Suppressor macrophage treated with lipopolysaccharide for 4 hours (primary cell): ENCODE results near the gene ZNF808.
A peak's percentile ranks its signal among the peaks of the same experiment; 100 is the strongest.
"Not testable (repeated sequence)": the region's sequence is repeated elsewhere in the genome, so short reads cannot be mapped to it uniquely, and the experiment has no call there.

ENCODE experiments used
- DNase-seq: peaks from one replicate; pipeline ENCODE4 v3.0.0-alpha.2; 2020

Gene ZNF808

DNA sequence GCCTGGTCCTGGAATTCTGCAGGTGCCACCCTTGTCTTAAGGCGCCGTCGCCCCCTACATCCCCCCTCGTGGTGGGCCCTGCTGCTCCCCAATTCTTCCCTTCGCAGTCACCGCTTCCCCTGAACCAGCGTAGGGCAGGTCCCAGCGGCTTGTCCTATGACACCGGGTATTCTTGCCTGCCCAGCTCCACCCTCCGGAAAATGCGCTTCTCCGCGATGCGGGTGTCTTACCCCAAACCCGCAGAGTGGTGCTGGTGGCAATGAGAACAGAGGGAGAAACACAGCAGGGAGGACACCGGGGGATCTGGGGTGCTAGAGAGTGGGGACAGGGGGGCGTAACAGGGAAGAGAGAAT is 9.0 kb downstream of the ZNF808 start:
- DNase-seq, result no peak

GRCh38 chr19:52538815-52539214 is 11.3 kb downstream of the ZNF808 start:
- peak; percentile 35 for DNase-seq

DNA sequence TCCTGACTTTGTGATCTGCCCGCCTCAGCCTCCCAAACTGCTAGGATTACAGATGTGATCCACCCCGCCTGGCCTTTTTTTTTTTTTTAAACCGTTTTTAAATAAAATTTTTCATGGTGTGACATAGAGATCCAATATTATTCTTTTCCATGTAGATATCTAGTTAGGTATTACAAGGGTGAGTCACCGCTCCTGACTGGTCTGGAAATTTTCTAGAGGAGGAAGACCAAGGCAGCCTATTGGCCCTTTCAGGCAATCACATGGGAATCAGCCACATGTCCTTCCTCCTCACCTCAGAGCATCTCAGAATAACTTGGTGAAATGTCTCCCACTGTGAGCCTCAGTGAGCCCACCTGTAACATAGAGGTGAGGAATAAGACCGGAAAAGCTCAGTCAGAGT is 13.7 kb downstream of the ZNF808 start:
- DNase-seq, result not testable (repeated sequence)

DNA sequence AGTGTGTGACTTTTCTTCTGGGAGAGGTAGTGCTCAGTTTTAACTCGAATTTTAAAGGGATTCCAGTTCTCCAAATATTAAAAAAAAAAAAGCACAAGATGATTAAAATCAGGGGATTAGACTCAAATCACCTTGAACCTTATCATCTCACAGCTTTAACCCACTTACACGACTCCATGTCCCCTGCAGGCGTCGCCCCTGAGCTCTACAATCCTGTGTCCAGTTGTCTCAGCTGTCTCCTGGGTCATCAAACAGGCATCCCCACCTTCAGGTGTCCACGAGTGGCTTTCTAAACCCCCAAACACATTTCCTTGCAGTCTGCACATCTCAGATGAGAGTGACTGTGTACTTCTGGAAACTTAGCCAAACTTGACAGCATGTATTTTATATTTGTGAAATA is 14.1 kb downstream of the ZNF808 start:
- no peak for DNase-seq

- not testable (repeated sequence) for DNase-seq
Observed at GRCh38 chr19:52542541-52542940, 15.1 kb downstream of the ZNF808 start.

DNA sequence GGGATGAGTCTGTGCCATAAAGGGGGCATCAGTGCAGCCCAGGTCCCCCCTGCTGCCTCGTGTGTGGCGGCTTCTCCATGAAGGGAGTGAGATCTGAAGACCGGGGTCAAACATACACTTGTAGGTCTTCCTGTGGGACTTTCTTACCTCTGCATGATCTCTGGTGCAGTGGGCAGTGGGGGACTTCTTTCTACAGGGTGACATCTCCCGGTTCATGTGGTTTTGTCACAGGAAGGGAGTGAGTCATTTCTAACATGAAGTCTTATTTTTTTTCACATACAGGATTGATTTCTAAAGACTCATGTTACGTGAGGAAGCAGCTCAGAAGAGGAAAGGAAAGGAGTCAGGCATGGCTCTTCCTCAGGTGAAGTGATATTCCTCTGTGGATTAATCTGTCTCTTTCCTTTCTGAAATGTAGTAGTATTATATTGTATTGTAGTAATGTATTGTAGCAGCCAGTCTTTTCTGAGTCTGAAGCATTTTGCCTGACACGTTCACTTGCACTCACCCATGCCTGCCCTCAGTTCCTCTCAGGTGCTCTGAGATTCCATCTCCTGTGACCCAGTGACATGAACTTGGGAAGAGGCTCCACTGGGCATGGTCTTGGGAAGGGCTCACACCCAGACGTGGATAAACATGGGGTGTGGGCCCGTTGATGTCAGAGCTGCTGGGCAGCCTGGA is 15.7 kb downstream of the ZNF808 start:
- DNase-seq, result no peak

GRCh38 chr19:52554216-52554971 is 26.9 kb downstream of the ZNF808 start:
- DNase-seq, result no peak

DNA sequence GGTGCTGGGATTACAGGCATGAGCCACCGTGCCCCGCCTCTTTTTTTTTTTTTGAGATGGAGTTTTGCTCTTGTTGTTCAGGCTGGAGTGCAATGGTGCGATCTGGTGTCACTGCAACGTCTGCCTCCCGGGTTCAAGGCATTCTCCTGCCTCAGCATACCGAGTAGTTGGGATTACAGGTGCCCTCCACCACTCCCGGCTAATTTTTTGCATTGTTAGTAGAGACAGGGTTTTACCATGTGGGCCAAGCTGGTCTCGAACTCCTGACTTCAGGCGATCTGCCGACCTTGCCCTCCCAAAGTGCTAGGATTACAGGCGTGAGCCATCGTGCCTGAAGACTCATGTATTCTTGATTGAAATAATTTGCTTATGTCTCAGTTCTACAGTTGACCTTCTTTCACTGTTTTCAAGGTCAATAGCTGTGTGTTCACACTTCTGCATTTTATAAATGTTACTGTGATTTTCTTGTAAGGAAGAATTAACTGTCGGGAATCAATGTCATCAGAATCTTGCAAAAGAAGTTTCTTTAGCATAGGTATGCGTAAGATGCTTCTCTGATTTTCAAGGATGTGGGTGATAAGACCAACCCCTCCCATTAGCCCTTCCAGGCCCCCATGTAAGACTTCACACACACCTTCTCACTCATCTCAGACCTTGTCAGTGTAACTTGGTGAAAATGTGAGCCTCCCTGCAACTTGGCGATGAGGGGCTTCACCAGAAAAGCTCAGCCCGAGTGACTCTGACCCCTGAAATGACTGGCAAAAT is 29.9 kb downstream of the ZNF808 start:
- no peak for DNase-seq

DNA sequence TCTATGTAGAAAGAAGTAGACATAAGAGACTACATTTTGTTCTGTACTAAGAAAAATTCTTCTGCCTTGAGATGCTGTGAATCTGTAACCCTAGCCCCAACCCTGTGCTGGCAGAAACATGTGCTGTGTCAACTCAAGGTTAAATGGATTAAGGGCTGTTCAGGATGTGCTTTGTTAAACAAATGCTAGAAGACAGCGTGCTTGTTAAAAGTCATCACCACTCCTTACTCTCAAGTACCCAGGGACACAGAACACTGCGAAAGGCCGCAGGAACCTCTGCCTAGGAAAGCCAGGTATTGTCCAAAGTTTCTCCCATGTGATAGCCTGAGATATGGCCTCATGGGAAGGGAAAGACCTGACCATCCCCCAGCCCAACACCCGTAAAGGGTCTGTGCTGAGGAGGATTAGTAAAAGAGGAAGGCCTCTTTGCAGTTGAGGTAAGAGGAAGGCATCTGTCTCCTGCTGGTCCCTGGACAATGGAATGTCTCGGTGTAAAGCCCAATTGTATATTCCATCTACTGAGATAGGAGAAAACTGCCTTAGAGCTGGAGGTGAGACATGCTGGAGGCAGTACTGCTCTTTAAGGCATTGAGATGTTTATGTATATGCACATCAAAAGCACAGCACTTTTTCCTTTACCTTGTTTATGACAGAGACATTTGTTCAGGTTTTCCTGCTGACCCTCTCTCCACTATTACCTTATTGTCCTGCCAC is 31.4 kb downstream of the ZNF808 start:
- DNase-seq, result not testable (repeated sequence)

DNA sequence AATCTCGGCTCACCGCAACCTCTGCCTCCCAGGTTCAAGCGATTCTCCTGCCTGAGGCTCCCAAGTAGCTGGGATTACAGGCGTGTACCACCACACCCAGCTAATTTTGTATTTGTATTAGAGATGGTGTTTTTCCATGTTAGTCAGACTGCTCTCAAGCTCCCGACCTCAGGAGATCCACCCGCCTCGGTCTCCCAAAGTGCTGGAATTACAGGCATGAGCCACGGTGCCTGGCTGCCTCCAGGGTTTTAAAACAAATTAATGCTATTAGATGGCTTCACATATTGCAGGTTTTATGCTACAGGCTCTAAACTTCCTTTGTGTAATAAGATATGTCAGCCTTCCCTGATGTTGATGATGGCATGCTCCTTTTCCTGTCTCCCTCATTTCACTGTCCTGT is 34.1 kb downstream of the ZNF808 start:
- DNase-seq, result not testable (repeated sequence)

- DNase-seq, result no peak
Observed at GRCh38 chr19:52566121-52566520, 38.7 kb downstream of the ZNF808 start.

- peak; percentile 2 for DNase-seq
Observed at GRCh38 chr19:52566588-52566987, 39.1 kb downstream of the ZNF808 start.

GRCh38 chr19:52567921-52568320 is 40.5 kb downstream of the ZNF808 start:
- DNase-seq, result no peak

GRCh38 chr19:52569638-52569999 is 42.2 kb downstream of the ZNF808 start:
- DNase-seq, result not testable (repeated sequence)

- peak; percentile 95 for DNase-seq
Observed at GRCh38 chr19:52570000-52570861, 42.8 kb downstream of the ZNF808 start, which contains the start of gene ZNF701. TSS of gene ZNF701 (plus strand) at chr19:52570287. CDS start at chr19:52574148, 3,861 bp downstream.

DNA sequence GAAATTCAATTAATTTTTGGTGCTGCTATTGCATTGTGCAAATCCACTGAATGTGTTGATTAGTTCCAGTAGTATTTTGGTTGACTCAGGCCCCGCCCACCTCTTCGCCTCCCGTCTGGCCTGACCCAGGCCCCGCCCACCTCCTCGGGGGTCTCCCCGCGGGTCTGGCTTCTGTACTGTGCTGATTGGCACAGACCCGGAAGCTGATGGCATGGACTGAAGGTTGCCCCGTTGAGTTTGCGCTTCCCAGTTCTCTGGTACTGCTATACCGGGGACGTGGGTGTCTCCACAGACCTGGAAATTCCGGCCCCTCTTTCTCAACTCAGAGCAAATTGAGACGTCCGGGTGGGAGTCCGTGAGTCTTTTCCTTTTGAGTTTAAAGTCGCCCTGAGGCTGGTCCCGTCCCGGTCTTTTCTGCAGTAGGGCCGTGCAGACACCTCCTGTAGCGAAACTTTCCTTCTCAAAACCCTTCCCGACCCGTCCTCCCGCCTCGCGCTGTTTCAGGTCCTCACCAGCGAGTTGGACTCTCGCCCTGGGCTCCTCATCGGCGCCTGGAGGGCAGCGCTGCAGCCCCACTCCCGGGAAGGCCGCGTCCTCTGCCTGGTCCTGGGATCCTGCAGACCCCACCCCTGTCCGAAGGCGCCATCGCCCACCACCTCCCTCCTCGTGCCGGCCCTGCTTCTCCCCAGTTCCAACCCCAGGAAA is 57.4 kb downstream of the ZNF808 start:
- DNase-seq, result no peak

- no peak for DNase-seq
Observed at GRCh38 chr19:52585604-52586003, 58.1 kb downstream of the ZNF808 start.

DNA sequence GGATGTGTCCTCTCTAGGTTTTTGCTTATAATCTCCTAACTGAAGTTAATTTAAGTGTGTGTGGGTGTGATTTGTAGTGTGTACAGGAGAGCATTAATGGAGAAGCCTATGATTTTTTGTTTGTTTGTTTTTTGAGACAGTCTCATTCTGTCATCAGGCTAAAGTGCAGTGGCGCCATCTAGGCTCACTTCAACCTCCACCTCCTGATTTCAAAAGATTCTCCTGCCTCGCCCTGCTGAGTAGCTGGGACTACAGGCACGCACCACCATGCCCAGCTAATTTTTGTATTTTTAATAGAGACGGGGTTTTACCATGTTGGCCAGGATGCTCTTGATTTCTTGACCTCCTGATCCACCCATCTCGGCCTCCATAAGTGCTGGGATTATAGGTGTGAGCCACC is 63.3 kb downstream of the ZNF808 start:
- no peak for DNase-seq

- DNase-seq, result no peak
Observed at GRCh38 chr19:52592301-52592700, 64.8 kb downstream of the ZNF808 start.

DNA sequence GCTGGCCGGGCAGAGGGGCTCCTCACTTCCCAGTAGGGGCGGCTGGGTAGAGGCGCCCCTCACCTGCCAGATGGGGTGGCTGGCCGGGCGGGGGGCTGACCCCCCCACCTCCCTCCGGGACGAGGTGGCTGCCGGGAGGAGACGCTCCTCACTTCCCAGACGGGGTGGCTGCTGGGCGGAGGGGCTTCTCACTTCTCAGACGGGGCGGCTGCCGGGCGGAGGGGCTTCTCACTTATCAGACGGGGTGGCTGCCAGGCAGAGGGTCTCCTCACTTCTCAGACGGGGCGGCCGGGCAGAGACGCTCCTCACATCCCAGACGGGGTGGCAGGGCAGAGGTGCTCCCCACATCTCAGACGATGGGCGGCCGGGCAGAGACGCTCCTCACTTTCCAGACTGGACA is 66.0 kb downstream of the ZNF808 start:
- DNase-seq, result not testable (repeated sequence)

GRCh38 chr19:52599241-52599640 is 71.8 kb downstream of the ZNF808 start:
- no peak for DNase-seq
